ENCODE data around the gene USP54.

GRCh38 chr10:73639286-73639685 is 48.1 kb upstream of the USP54 start:
- TF ChIP-seq CTCF (IDR thresholded peaks at IDR 0.05; ENCODE audit: low read depth, low read length, poor library complexity, severe bottlenecking) (no peak), EZH2phosphoT487 (IDR thresholded peaks at IDR 0.05; ENCODE audit: borderline replicate concordance, low read length) (no peak)

Measured in DOHH2 (cell line).